WTC11 (cell line): ENCODE measurements around the gene CD6. TPM values are rescaled to one million over a fixed set of nuclear protein-coding genes. Genes with fewer than 3 reads are reported as not detected.

Experiments
- ATAC-seq: fragments of 200-7000 bp; cut with Tn5 transposase; 2 replicates; pipeline ENCODE4 v1.10.0; 2021; ENCODE audit warnings: mild to moderate bottlenecking, moderate library complexity
- CTCF ChIA-PET: fragments of 300-600 bp; sonication (Branson Sonifier 250); formaldehyde crosslinking; loops from one replicate; lab custom pipeline; 2021; ENCODE audit warnings: antibody characterized with exemption; lab: Charles Lee
- POLR2A ChIA-PET: fragments of 350-600 bp; sonication (Branson Sonifier 250); formaldehyde crosslinking; loops from one replicate; lab custom pipeline; 2021; ENCODE audit warnings: antibody characterized with exemption; lab: Charles Lee
- DNase-seq: peaks from one replicate; pipeline ENCODE4 v3.0.0; 2021; ENCODE audit warnings: low spot score
- H3K27ac Mint-ChIP-seq: 2 replicates; pipeline ENCODE4 v1.8.0; 2021; ENCODE audit warnings: mixed read lengths
- H3K27me3 Mint-ChIP-seq: 2 replicates; pipeline ENCODE4 v1.8.0; 2021; ENCODE audit warnings: low read depth, mild to moderate bottlenecking, moderate library complexity, mixed read lengths
- H3K36me3 Mint-ChIP-seq: 2 replicates; pipeline ENCODE4 v1.8.0; 2021; ENCODE audit warnings: mixed read lengths
- H3K4me1 Mint-ChIP-seq: 2 replicates; pipeline ENCODE4 v1.8.0; 2022; ENCODE audit warnings: mixed read lengths
- H3K4me3 Mint-ChIP-seq: 2 replicates; pipeline ENCODE4 v1.8.0; 2021; ENCODE audit warnings: mild to moderate bottlenecking, moderate library complexity, mixed read lengths
- H3K9me3 Mint-ChIP-seq: 2 replicates; pipeline ENCODE4 v1.8.0; 2021; ENCODE audit warnings: mixed read lengths
- CDX4 ChIP-seq: fragments of 250-450 bp; sonication (Bioruptor Pico); IDR thresholded peaks from 2 replicates; pipeline ENCODE4 v1.9.0; 2021; ENCODE audit warnings: moderate library complexity, mild to moderate bottlenecking, inconsistent platforms, borderline replicate concordance
- EMX1 ChIP-seq: fragments of 250-450 bp; sonication (Bioruptor Pico); IDR thresholded peaks from 2 replicates; pipeline ENCODE4 v1.8.0; 2021; ENCODE audit warnings: mild to moderate bottlenecking
- FOXK1 ChIP-seq: sonication (generic); formaldehyde crosslinking; IDR thresholded peaks from 2 replicates; pipeline ENCODE4 v1.8.0; 2022; ENCODE audit warnings: mild to moderate bottlenecking, moderate library complexity, missing genetic modification reagents
- GABPB1 ChIP-seq: sonication (generic); formaldehyde crosslinking; IDR thresholded peaks from 2 replicates; pipeline ENCODE4 v1.8.1; 2023; ENCODE audit warnings: mild to moderate bottlenecking, missing genetic modification reagents
- HMGA2 ChIP-seq: fragments of 250-450 bp; sonication (Bioruptor Pico); IDR thresholded peaks from 2 replicates; pipeline ENCODE4 v1.4.0; 2021; ENCODE audit warnings: mild to moderate bottlenecking, moderate library complexity
- IRF2 ChIP-seq: sonication (generic); formaldehyde crosslinking; IDR thresholded peaks from 2 replicates; pipeline ENCODE4 v1.8.0; 2022; ENCODE audit warnings: low read depth, missing genetic modification reagents, borderline replicate concordance
- JUN ChIP-seq: sonication (generic); formaldehyde crosslinking; IDR thresholded peaks from 2 replicates; pipeline ENCODE4 v1.8.0; 2023; ENCODE audit warnings: mild to moderate bottlenecking, missing genetic modification reagents
- NFE2L1 ChIP-seq: sonication (generic); formaldehyde crosslinking; IDR thresholded peaks from 2 replicates; pipeline ENCODE4 v1.8.1; 2023; ENCODE audit warnings: missing genetic modification reagents
- OVOL2 ChIP-seq: fragments of 250-450 bp; sonication (Bioruptor Pico); IDR thresholded peaks from 2 replicates; pipeline ENCODE4 v1.9.0; 2021; ENCODE audit warnings: mild to moderate bottlenecking, borderline replicate concordance
- PRRX2 ChIP-seq: fragments of 250-450 bp; sonication (Bioruptor Pico); IDR thresholded peaks from 2 replicates; pipeline ENCODE4 v1.8.0; 2021; ENCODE audit warnings: mild to moderate bottlenecking
- SOX15 ChIP-seq: fragments of 250-450 bp; sonication (Bioruptor Pico); IDR thresholded peaks from 2 replicates; pipeline ENCODE4 v1.9.0; 2021; ENCODE audit warnings: mild to moderate bottlenecking
- TCF7 ChIP-seq: sonication (generic); formaldehyde crosslinking; IDR thresholded peaks from 2 replicates; pipeline ENCODE4 v1.8.0; 2022; ENCODE audit warnings: mild to moderate bottlenecking, low read depth, missing genetic modification reagents, moderate library complexity
- TEAD1 ChIP-seq: sonication (generic); formaldehyde crosslinking; IDR thresholded peaks from 2 replicates; pipeline ENCODE4 v1.8.0; 2022; ENCODE audit warnings: mild to moderate bottlenecking, missing genetic modification reagents
- TP53 ChIP-seq: sonication (generic); formaldehyde crosslinking; IDR thresholded peaks from 2 replicates; pipeline ENCODE4 v1.8.1; 2023; ENCODE audit warnings: mild to moderate bottlenecking, missing genetic modification reagents
- ZBTB21 ChIP-seq: sonication (generic); formaldehyde crosslinking; IDR thresholded peaks from 2 replicates; pipeline ENCODE4 v1.8.1; 2023; ENCODE audit warnings: mild to moderate bottlenecking, missing genetic modification reagents, borderline replicate concordance
- total RNA-seq: library from RNA; stranded (reverse); gene quantifications from 3 replicates; pipeline ENCODE4 v1.2.3, GENCODE V29; 2021
- TF ChIP-seq, protein P1 (sequence below): sonication (generic); formaldehyde crosslinking; conservative IDR thresholded peaks from 2 replicates; pipeline ENCODE4 v1.8.1; 2022; ENCODE audit warnings: mild to moderate bottlenecking, missing genetic modification reagents
- TF ChIP-seq, protein P2 (sequence below): sonication (generic); formaldehyde crosslinking; IDR thresholded peaks from 2 replicates; pipeline ENCODE4 v1.8.1; 2023; ENCODE audit warnings: mild to moderate bottlenecking, missing genetic modification reagents, borderline replicate concordance
- TF ChIP-seq, protein P3 (sequence below): fragments of 200-600 bp; IDR thresholded peaks from 2 replicates; pipeline ENCODE4 v1.8.0; 2022; ENCODE audit warnings: antibody characterized with exemption
- TF ChIP-seq, protein P4 (sequence below): sonication (generic); formaldehyde crosslinking; IDR thresholded peaks from 2 replicates; pipeline ENCODE4 v1.8.1; 2022; ENCODE audit warnings: mild to moderate bottlenecking, moderate library complexity, missing genetic modification reagents
- TF ChIP-seq, protein P5 (sequence below): sonication (generic); formaldehyde crosslinking; IDR thresholded peaks from 2 replicates; pipeline ENCODE4 v1.8.0; 2022; ENCODE audit warnings: mild to moderate bottlenecking, missing genetic modification reagents

CD6 gene
- total RNA-seq, 1 experiment from 2014 or later: 1.0 TPM

DNA sequence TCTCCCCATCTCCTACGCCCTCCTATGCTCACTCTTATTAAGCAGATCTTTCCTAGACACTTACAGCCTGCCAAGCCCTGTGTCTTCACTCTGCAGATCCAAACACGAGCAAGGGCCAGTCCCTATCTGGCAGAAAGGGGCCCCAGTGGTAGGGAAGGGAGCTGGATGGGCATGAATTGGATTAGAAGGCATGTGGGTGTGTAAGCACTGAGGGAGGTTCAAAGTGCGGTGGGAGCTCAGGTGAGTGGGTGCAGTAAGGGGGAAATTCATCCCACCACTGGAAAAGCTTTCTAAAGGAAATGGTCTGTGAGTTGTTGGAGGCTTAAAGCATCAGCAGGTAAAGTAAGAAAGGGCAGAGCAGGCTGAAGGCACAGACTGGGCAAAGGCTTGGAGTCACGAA is 41.7 kb upstream of the CD6 start:
- POLR2A ChIA-PET: interaction anchor here (0.6 kb wide), 1 partner anchor 11 kb away, joined by 4 read pairs; no protein-coding TSS in a partner anchor
- H3K4me1 Mint-ChIP-seq: peaks cover 13% of the 10 kb centered on the region
- no peak overlapping the region for H3K27ac Mint-ChIP-seq
- peaks cover 17% of the 10 kb centered on the region for H3K36me3 Mint-ChIP-seq
- CTCF ChIA-PET: interaction anchor here (1.2 kb wide), 1 partner anchor 30 kb away, joined by 3 read pairs; no protein-coding TSS in a partner anchor
- no peak for ATAC-seq
- no peaks in the 10 kb centered on the region; the same call in 1 of the 2 replicates for H3K27me3 Mint-ChIP-seq
- no peak for DNase-seq
- TF ChIP-seq SOX15: no peak
- TF ChIP-seq, protein P1, sequence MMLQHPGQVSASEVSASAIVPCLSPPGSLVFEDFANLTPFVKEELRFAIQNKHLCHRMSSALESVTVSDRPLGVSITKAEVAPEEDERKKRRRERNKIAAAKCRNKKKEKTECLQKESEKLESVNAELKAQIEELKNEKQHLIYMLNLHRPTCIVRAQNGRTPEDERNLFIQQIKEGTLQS: no peak
- TF ChIP-seq PRRX2 (CRISPR knock-in tag): no peak
- TF ChIP-seq GABPB1 (CRISPR knock-in tag): no peak
- TF ChIP-seq, protein P2, sequence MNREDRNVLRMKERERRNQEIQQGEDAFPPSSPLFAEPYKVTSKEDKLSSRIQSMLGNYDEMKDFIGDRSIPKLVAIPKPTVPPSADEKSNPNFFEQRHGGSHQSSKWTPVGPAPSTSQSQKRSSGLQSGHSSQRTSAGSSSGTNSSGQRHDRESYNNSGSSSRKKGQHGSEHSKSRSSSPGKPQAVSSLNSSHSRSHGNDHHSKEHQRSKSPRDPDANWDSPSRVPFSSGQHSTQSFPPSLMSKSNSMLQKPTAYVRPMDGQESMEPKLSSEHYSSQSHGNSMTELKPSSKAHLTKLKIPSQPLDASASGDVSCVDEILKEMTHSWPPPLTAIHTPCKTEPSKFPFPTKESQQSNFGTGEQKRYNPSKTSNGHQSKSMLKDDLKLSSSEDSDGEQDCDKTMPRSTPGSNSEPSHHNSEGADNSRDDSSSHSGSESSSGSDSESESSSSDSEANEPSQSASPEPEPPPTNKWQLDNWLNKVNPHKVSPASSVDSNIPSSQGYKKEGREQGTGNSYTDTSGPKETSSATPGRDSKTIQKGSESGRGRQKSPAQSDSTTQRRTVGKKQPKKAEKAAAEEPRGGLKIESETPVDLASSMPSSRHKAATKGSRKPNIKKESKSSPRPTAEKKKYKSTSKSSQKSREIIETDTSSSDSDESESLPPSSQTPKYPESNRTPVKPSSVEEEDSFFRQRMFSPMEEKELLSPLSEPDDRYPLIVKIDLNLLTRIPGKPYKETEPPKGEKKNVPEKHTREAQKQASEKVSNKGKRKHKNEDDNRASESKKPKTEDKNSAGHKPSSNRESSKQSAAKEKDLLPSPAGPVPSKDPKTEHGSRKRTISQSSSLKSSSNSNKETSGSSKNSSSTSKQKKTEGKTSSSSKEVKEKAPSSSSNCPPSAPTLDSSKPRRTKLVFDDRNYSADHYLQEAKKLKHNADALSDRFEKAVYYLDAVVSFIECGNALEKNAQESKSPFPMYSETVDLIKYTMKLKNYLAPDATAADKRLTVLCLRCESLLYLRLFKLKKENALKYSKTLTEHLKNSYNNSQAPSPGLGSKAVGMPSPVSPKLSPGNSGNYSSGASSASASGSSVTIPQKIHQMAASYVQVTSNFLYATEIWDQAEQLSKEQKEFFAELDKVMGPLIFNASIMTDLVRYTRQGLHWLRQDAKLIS (CRISPR knock-in tag): no peak
- TF ChIP-seq, protein P3, sequence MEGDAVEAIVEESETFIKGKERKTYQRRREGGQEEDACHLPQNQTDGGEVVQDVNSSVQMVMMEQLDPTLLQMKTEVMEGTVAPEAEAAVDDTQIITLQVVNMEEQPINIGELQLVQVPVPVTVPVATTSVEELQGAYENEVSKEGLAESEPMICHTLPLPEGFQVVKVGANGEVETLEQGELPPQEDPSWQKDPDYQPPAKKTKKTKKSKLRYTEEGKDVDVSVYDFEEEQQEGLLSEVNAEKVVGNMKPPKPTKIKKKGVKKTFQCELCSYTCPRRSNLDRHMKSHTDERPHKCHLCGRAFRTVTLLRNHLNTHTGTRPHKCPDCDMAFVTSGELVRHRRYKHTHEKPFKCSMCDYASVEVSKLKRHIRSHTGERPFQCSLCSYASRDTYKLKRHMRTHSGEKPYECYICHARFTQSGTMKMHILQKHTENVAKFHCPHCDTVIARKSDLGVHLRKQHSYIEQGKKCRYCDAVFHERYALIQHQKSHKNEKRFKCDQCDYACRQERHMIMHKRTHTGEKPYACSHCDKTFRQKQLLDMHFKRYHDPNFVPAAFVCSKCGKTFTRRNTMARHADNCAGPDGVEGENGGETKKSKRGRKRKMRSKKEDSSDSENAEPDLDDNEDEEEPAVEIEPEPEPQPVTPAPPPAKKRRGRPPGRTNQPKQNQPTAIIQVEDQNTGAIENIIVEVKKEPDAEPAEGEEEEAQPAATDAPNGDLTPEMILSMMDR: no peak
- TF ChIP-seq NFE2L1 (CRISPR knock-in tag): no peak
- no peak for TF ChIP-seq EMX1 (CRISPR knock-in tag)
- TF ChIP-seq OVOL2 (CRISPR knock-in tag): no peak
- no peak for TF ChIP-seq JUN (CRISPR knock-in tag)
- TF ChIP-seq TP53 (CRISPR knock-in tag): no peak
- TF ChIP-seq, protein P4, sequence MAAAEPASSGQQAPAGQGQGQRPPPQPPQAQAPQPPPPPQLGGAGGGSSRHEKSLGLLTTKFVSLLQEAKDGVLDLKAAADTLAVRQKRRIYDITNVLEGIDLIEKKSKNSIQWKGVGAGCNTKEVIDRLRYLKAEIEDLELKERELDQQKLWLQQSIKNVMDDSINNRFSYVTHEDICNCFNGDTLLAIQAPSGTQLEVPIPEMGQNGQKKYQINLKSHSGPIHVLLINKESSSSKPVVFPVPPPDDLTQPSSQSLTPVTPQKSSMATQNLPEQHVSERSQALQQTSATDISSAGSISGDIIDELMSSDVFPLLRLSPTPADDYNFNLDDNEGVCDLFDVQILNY (CRISPR knock-in tag): no peak
- TF ChIP-seq CDX4 (CRISPR knock-in tag): no peak
- TF ChIP-seq, protein P5, sequence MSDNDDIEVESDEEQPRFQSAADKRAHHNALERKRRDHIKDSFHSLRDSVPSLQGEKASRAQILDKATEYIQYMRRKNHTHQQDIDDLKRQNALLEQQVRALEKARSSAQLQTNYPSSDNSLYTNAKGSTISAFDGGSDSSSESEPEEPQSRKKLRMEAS: no peak
- no peak for TF ChIP-seq FOXK1 (CRISPR knock-in tag)
- TF ChIP-seq TCF7 (CRISPR knock-in tag): no peak
- TF ChIP-seq HMGA2: no peak
- no peak for TF ChIP-seq TEAD1 (CRISPR knock-in tag)
- TF ChIP-seq IRF2: no peak
- no peak overlapping the region for H3K4me3 Mint-ChIP-seq
- no peaks in the 10 kb centered on the region for H3K9me3 Mint-ChIP-seq

DNA sequence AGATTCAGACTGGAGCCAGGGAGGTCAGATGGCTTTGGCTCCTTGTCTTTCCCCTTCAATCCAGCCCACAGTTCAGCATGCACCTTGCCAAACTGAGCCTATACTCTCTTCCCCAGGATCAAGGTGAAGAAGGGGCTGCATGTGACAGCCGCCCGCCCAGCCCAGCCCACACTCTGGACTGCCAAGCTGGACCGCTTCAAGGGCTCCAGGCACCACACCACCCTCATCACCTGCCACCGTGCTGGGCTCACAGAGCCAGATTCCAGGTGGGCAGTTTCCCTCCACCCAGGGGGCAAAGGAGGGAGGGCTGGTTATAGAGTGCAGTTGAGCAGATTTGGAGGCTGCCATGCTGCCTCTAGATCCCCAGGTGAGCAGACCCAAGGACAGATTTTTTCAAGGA is 41.1 kb upstream of the CD6 start:
- Mint-ChIP-seq H3K27me3 (no peaks in the 10 kb centered on the region), H3K4me3 (no peak overlapping the region), H3K36me3 (peaks cover 17% of the 10 kb centered on the region), H3K4me1 (peaks cover 10% of the 10 kb centered on the region), H3K27ac (no peak overlapping the region), H3K9me3 (no peaks in the 10 kb centered on the region)
- DNase-seq (no peak), ATAC-seq (no peak)
- no peak for TF ChIP-seq ZBTB21 (CRISPR knock-in tag)
- ChIA-PET CTCF (no interaction called here), POLR2A (no interaction called here)
